Hypothalamus (tissue), 51 donors: Measurements from ENCODE around the gene NDUFV3.
"Not testable (repeated sequence)": the region's sequence is repeated elsewhere in the genome, so short reads cannot be mapped to it uniquely, and the experiment has no call there.

Experiments used
- DNase-seq, 51 donors: peaks; one replicate each; lab custom pipeline; 2025; lab: John Stamatoyannopoulos, UW

The NDUFV3 gene

GRCh38 chr21:42878993-42879787, 13.9 kb upstream of the NDUFV3 start, which contains the start of gene WDR4:
Gene WDR4 (minus strand): TSS chr21:42879539. CDS start chr21:42879495, 44 bp downstream.
- DNase-seq, result peak; percentile 71 to 99 (median 92)

- no peak for DNase-seq
Observed at GRCh38 chr21:42880352-42880751, 12.8 kb upstream of the NDUFV3 start.

DNA sequence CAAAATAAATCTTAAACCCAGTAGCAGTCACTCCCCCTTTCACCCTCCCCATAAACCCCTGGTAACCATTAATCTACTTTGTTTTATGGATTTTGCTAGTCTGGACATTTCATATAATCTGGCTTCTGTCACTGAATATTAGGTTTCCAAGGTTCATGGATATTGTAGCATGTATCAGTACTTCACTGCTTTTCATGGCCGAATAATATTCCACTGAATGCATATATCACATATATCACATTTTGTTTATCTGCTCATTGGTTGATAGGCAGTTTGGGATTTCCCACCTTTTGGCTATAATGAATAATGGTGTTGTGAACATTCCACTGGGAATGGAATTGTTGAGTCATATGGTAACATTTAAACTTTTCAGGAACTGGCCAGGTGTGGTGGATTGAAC, 9.2 kb upstream of the NDUFV3 start:
- DNase-seq, result no peak

GRCh38 chr21:42887326-42887725, 5.8 kb upstream of the NDUFV3 start:
- DNase-seq, result no peak

GRCh38 chr21:42892582-42892930, 553 bp upstream of the NDUFV3 start:
- DNase-seq, result peak in 1 of 51 donors; percentile 64

GRCh38 chr21:42900446-42900845, 7.3 kb downstream of the NDUFV3 start:
- no peak for DNase-seq

GRCh38 chr21:42903817-42904216, 10.7 kb downstream of the NDUFV3 start:
- no peak for DNase-seq

- DNase-seq, result no peak
Observed at GRCh38 chr21:42905195-42905594, 12.1 kb downstream of the NDUFV3 start.

DNA sequence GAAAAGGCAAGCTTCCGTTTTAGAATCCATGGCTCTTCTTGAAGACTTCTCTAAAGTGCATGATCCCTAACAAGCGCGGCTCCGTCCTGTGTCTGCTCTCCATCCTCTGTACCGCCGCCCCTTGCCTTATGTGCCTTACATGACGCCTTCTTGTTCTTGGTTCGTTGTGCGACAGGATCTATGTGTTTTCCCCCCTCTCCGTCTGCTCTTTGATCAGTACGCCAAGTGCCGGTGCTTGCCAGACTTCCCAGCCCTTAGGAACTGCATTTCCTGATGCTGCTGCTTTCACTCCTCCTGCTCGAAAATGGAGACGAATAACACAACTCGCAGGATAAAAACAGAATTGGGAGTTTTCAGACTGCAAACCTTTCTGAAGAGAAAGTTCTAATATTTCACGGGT, 13.1 kb downstream of the NDUFV3 start:
- no peak for DNase-seq

GRCh38 chr21:42908484-42908883, 15.4 kb downstream of the NDUFV3 start:
- DNase-seq, result not testable (repeated sequence)

DNA sequence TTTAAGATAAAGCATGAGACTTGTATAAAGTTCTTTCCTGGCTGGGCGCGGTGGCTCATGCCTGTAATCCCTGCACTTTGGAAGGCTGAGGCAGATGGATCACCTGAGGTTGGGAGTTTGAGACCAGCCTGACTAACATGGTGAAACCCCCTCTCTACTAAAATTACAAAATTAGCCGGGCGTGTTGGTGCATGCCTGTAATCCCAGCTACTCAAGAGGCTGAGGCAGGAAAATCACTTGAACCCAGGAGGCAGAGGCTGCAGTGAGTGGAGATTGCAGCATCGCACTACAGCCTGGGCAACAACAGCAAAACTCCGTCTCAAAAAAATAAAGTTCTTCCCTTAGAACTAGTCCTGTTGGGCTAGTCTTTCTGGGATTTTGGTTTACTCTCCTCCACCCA, 18.8 kb downstream of the NDUFV3 start:
- DNase-seq, result not testable (repeated sequence)

GRCh38 chr21:42913476-42913875, 20.4 kb downstream of the NDUFV3 start:
- no peak for DNase-seq

DNA sequence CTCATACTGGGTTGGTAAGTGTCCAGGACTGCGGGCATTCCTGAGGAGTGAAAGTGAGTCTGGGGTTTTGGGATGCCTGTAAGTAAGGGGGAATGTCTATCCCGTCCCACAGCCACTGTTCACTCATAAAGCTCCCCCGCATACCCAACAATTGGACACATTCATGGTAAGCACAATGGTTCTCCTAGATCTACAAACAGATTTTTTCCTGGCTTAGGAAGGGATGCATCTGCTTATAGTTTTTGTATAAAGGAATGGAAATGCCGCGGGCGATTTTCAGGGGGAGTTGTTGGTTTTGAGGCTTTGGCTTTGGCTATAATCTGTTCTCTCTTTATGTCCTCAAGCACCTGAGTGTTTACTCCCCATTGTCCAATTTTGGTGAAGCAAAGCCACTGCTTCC, 25.2 kb downstream of the NDUFV3 start:
- peak in 1 of 51 donors; percentile 8 for DNase-seq

- no peak for DNase-seq
Observed at GRCh38 chr21:42921927-42922326, 28.8 kb downstream of the NDUFV3 start.

DNA sequence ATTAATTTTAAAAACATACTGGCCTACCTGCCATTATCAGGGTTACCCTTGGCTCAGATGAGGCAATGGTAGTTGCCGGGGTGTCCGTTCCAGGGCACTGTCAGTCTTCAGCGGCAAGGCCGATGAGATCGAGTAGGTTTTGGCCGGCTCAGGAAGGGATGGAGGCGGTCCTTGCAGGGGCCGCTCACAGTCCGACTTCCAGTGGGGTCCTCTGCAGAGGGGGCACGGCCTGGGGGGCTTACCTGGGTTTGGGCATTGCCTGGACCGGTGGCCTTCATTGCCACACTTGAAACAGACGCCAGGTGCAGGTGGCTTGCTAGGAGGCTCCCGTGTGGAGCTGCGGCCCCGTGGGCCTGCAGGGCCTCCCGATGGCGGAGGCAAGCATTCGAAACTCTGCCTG, 29.8 kb downstream of the NDUFV3 start:
- DNase-seq, result no peak

DNA sequence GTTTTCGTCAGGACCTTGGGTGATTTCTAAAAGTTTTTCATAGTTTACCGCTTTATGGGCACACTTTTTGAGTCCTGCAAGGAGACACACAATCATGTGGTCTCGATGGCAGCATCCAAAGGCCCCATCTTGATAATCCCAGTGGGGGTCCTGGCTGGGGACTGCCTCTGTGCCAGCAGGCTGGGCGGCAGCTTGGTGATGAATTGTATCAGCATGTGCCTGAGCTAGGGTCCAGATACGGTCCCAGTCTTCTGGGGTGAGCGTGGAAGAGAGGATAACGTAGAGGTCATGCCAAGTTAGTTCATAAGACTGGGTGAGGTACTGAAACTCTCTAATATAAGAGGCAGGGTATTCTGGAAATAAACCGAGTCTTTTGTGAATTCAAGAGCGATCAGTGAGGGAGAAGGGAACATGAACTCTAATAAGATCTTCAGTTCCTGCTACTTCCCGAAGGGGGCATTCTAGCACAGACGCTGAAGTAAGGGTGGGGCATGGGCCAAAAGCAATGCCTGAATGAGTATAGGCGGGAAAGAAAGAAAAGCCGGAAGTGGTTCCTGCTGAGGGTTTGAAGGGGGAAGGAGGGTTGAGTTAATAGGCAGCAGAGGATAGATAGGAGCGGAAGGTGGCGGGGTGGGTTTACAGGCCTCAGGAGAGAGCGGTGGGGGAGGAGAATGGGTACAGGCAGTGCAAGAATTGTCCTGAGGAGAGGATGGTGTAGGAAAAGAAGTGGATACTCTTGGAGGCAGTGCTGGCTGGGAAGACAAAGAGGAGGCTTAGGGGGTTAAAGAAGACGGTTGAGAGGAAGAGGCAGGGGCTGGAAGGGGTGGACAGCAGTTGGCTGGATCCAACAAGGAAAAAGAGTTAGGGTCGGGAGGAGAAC, 30.7 kb downstream of the NDUFV3 start:
- peak in 39 of 51 donors; percentile 6 to 83 (median 50) for DNase-seq

GRCh38 chr21:42924433-42924751, 31.3 kb downstream of the NDUFV3 start:
- DNase-seq, result no peak

DNA sequence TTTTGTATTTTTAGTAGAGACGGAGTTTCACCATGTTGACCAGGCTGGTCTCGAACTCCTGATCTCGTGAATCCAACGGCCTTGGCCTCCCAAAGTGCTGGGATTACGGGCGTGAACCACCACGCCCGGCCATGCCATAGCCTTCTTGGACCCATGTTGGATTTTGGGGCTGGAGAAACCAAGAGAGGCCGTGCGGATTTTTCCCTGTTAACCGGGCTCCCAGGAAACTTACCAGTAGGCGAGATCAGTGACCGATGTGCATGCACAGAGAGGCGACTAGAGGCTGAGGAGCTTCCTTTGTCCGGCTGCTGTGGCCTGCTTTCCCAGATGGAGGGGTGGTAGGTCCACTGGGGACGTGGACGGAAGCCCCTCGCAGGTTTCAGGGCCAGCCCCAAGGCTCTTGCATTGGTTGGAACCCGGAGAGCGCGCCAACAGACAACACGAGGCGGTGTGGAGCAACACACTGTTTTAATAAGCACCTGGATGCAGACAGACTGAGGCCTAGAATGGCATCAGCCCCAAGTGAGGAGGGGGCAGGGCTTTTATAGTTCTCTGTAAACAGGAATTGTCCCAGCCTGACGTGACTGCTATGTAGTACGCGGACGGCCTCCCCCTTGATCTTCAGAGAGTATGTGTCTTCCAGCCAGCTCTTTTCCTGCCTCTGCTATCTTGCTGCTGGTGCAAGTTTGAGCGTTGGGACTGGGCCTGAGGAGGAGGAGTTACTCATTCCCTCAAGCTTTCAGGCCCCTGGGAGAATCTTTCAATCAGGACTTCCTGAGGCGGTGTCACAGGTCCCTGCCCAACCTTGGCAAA, 32.2 kb downstream of the NDUFV3 start, which contains the start of gene ERVH48-1:
Gene ERVH48-1, minus strand, starts transcription at position 517 of the 813 bp plus-strand sequence. CDS start 6,624 bp downstream, outside the sequence.
- no peak for DNase-seq

DNA sequence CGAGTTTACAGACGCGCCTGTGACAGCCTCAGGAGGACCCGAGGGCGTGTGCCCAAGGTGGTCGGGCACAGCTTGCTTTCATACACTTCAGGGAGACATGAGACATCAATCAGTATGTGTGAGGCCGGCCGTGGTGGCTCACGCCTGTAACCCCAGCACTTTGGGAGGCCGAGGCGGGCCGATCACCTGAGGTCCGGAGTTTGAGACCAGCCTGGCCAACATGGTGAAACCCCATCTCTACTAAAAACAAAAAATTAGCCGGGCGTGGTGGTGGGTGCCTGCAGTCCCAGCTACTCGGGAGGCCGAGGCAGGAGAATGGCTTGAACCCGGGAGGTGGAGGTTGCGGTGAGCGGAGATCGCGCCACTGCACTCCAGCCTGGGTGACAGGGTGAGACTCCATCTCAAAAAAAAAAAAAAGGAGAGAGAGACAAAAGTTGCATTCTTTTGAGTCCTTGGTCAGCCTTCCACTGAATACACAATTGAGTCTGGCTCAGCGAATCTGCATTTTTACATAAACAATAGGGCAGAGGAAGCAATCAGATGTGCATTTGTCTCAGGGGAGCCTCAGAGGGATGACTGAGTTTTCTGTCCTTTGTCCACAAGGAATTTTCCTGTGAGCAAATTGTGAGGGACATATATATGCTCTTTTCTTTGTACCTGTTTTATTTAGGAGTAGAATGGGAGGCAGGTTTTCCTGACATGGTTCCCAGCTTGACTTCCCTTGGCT, 34.5 kb downstream of the NDUFV3 start:
- DNase-seq, result peak in 5 of 51 donors; percentile 9 to 49 (median 17)

DNA sequence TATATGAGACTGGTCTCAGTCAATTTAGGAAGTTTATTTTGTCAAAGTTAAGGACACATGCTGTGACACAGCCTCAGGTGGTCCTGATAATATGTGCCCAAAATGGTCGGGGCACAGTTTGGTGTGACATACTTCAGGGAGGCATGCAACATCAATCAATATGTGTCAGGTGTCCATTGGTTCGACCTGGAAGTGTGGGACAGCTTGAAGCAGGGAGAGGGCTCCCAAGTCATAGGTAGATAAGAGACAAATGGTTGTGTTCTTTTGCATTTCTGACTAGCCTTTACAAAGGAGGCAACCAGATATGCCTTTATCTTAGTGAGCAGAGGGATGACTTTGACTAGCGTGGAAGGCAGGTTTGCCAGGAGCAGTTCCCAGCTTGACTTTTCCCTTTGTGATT, 36.9 kb downstream of the NDUFV3 start:
- DNase-seq, result no peak
